Uterus (tissue), 2 donors: Measurements from ENCODE around the gene PEX10.

Experiments used
- POLR2A ChIP-seq, 2 donors: fragments of 450-650 bp; IDR thresholded peaks; one replicate each; pipeline ENCODE4 v1.6.1; 2016; ENCODE audit warnings: antibody characterized with exemption in 2 of 2, mild to moderate bottlenecking in 1 of 2, moderate library complexity in 1 of 2
- TF ChIP-seq, protein P1 (sequence below), 4 experiments: fragments of 200-600 bp in 2 of 4; fragments of 450-650 bp in 2 of 4; sonication (generic) in 2 of 4; IDR thresholded peaks; one replicate each; pipeline ENCODE4 v1.5.1; 2016 to 2019; ENCODE audit warnings: antibody characterized with exemption in 4 of 4, mild to moderate bottlenecking in 2 of 4, moderate library complexity in 1 of 4

- TF ChIP-seq, protein P1, sequence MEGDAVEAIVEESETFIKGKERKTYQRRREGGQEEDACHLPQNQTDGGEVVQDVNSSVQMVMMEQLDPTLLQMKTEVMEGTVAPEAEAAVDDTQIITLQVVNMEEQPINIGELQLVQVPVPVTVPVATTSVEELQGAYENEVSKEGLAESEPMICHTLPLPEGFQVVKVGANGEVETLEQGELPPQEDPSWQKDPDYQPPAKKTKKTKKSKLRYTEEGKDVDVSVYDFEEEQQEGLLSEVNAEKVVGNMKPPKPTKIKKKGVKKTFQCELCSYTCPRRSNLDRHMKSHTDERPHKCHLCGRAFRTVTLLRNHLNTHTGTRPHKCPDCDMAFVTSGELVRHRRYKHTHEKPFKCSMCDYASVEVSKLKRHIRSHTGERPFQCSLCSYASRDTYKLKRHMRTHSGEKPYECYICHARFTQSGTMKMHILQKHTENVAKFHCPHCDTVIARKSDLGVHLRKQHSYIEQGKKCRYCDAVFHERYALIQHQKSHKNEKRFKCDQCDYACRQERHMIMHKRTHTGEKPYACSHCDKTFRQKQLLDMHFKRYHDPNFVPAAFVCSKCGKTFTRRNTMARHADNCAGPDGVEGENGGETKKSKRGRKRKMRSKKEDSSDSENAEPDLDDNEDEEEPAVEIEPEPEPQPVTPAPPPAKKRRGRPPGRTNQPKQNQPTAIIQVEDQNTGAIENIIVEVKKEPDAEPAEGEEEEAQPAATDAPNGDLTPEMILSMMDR (IDR thresholded peaks at IDR 0.05): no peak
- no peak for TF ChIP-seq POLR2A (IDR thresholded peaks at IDR 0.05)
Measured at GRCh38 chr1:2416403-2416802, 4.0 kb upstream of the PEX10 start.
